ENCODE data around the gene SLC22A23. TPM values are rescaled to one million over a fixed set of nuclear protein-coding genes. Genes with fewer than 3 reads are reported as not detected.

SLC22A23 gene
- total and polyA plus RNA-seq, 2 of the 4 experiments (the other 2 are of a cell fraction): 0.72 to 1.6 TPM

- no peak overlapping the region for H4K8ac ChIP-seq (ENCODE audit: low read depth in 2 of 2, low read length in 2 of 2)
- no peak overlapping the region for H4K5ac ChIP-seq (ENCODE audit: low read depth, low read length)
- no peak overlapping the region for H3K27ac ChIP-seq (ENCODE audit: insufficient read depth, low read length)
- DNase-seq (peak; percentile 18), ATAC-seq (ENCODE audit: low read depth) (0 out of 2 replicates have a peak, but pooled peaks have one; percentile 58)
- no TSS peak for BruUV-seq (replicated peaks)
- H3K14ac ChIP-seq (replicated peaks; ENCODE audit: low read depth, low read length): no peak overlapping the region
- no peak overlapping the region for H2BK5ac ChIP-seq (ENCODE audit: low read depth, low read length, poor library complexity, severe bottlenecking)
- intact Hi-C loops (cut with micrococcal nuclease): loop anchor here (10.0 kb wide), 1 partner anchor 576 kb away; no protein-coding TSS in a partner anchor
- no peaks in the 10 kb centered on the region for H3K9me3 ChIP-seq (ENCODE audit: control insufficient read depth, insufficient read depth, low read length)
- no peak overlapping the region for H3K9ac ChIP-seq (ENCODE audit: low read depth, low read length)
- no peak for TF ChIP-seq RCOR1 (IDR thresholded peaks at IDR 0.05; ENCODE audit: insufficient replicate concordance, low read length)
- TF ChIP-seq NFE2L2 (IDR thresholded peaks at IDR 0.05; ENCODE audit: low read depth, low read length): no peak
- TF ChIP-seq RFX5 (IDR thresholded peaks at IDR 0.05; ENCODE audit: low read depth, low read length): no peak
- no peak overlapping the region for H2BK15ac ChIP-seq (ENCODE audit: low read depth, low read length)
- H2AK5ac ChIP-seq (ENCODE audit: low read depth, low read length): no peak overlapping the region
- H3K18ac ChIP-seq (ENCODE audit: low read depth, low read length): no peak overlapping the region
- dilution Hi-C loops (cut with HindIII; ENCODE audit: low sequenced_read_pairs, unreplicated experiment): no loop called here
- no peak overlapping the region for H4K91ac ChIP-seq (ENCODE audit: insufficient read depth, low read depth, low read length)
- in situ Hi-C loops (cut with MboI; ENCODE audit: low sequenced_read_pairs): no loop called here
- H3K27me3 ChIP-seq (ENCODE audit: control insufficient read depth, insufficient read depth, low read length): peaks cover 34% of the 10 kb centered on the region
- ChIA-PET CTCF (no interaction called here), POLR2A (ENCODE audit: unreplicated experiment) (no interaction called here)
- H2BK20ac ChIP-seq (ENCODE audit: low read depth, low read length): no peak overlapping the region
- no peak overlapping the region for H3K4ac ChIP-seq (ENCODE audit: low read depth, low read length)
- no peak overlapping the region for H2BK120ac ChIP-seq (ENCODE audit: low read depth, low read length)
- H3K4me1 ChIP-seq (ENCODE audit: control insufficient read depth, insufficient read depth, low read length): no peaks in the 10 kb centered on the region
- no peaks in the 10 kb centered on the region for H4K20me1 ChIP-seq (ENCODE audit: insufficient read depth, low read length)
- H3K4me3 ChIP-seq (ENCODE audit: insufficient read depth, low read depth, low read length): no peak overlapping the region
- no peak overlapping the region for H2AFZ ChIP-seq (replicated peaks; ENCODE audit: low read length, poor library complexity)
- no peaks in the 10 kb centered on the region for H3K9me1 ChIP-seq (ENCODE audit: insufficient read depth, low read length)
- H3K56ac ChIP-seq (ENCODE audit: extremely low read depth, insufficient read depth, low read length): no peak overlapping the region
- no CpG with 5 or more reads among the region's 8 CpGs for WGBS, 2 experiments (ENCODE audit: extremely low coverage in 2 of 2, insufficient read length in 1 of 2)
- H3K4me2 ChIP-seq (ENCODE audit: low read depth, low read length): no peak overlapping the region
- H3K36me3 ChIP-seq (ENCODE audit: control insufficient read depth, insufficient read depth, low read length): no peaks in the 10 kb centered on the region
- H3K79me1 ChIP-seq (ENCODE audit: low read depth in 1 of 2, low read length in 2 of 2): no peaks in the 10 kb centered on the region
- no peak overlapping the region for H3K23ac ChIP-seq (ENCODE audit: low read depth, low read length)
- H2AK9ac ChIP-seq (replicated peaks; ENCODE audit: low read depth, low read length, poor library complexity): no peak overlapping the region
Measured at GRCh38 chr6:3418496-3419060, 38.3 kb downstream of the SLC22A23 start.
